ENCODE data around the gene MELTF. TPM values are rescaled to one million over a fixed set of nuclear protein-coding genes. Genes with fewer than 3 reads are reported as not detected.

The MELTF gene
- total and polyA plus RNA-seq, 2 experiments from 2014 or later: 74.0 to 121 TPM

DNA sequence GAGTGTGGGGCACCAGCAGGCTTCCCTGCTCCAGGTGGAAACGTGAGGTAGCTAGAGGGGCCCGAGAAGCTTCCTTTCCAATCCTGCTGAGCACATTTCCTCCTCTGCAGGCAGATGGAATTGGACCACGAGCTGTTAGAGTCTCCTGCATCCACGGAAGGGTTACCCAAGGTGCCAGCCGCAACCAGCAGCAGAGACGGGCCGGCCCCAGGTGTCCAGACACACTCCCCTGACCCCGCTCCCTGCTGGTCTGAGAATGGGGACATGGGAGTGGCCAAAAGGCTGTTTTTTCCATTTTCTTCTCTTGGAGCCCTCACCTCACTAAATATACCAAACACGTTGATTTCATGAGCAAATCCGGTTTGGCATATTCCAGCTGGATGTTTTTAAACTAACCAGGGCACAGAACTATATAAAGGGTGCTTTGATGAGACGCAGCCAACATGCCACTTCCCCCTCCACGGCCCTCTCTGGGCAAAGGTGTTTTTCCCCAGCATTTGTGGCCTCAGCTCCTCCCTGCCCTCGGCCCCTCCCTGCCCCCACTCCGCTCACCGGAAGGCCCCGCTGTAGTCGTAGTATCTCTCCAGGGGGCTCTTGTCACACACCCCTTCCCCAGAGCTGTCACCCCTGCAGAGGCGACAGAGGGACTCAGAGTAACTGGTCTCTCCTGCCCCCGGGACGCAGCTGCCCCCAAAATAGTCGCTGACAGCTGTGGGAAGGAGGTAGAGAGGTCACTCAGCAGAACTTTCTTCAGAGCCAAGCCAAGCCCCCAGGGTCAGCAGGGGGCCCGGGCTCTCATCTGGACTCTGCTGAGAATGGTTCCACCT lies 7.0 kb downstream of the MELTF start:
- WGBS (ENCODE audit: low lambda C conversion rate, missing lambda C conversion rate): 50% methylated on average over 22 of the region's 22 CpGs
- H3K36me3 ChIP-seq (replicated peaks; ENCODE audit: insufficient read depth, low read depth): no peaks in the 10 kb centered on the region
- no peaks in the 10 kb centered on the region for H3K79me2 ChIP-seq
- H3K27me3 ChIP-seq: no peaks in the 10 kb centered on the region
- no peak overlapping the region for H3K27ac ChIP-seq
- H2AFZ ChIP-seq: no peak overlapping the region
- H3K4me1 ChIP-seq (ENCODE audit: insufficient read depth): no peaks in the 10 kb centered on the region
- H3K9me2 ChIP-seq (replicated peaks; ENCODE audit: insufficient read depth): no peaks in the 10 kb centered on the region
- H4K20me1 ChIP-seq (ENCODE audit: insufficient read depth, poor library complexity, severe bottlenecking): no peaks in the 10 kb centered on the region
- no peak for DNase-seq (ENCODE audit: low spot score)
- no peak overlapping the region for H3K4me3 ChIP-seq
- no peaks in the 10 kb centered on the region for H3K9me3 ChIP-seq (ENCODE audit: low read depth)
- no peak overlapping the region for H3K4me2 ChIP-seq
- TF ChIP-seq EZH2phosphoT487 (IDR thresholded peaks at IDR 0.05; ENCODE audit: low read depth, severe bottlenecking, unreplicated experiment) (no peak), EZH2 (IDR thresholded peaks at IDR 0.05; ENCODE audit: borderline replicate concordance) (no peak)
- TF ChIP-seq, protein P1, sequence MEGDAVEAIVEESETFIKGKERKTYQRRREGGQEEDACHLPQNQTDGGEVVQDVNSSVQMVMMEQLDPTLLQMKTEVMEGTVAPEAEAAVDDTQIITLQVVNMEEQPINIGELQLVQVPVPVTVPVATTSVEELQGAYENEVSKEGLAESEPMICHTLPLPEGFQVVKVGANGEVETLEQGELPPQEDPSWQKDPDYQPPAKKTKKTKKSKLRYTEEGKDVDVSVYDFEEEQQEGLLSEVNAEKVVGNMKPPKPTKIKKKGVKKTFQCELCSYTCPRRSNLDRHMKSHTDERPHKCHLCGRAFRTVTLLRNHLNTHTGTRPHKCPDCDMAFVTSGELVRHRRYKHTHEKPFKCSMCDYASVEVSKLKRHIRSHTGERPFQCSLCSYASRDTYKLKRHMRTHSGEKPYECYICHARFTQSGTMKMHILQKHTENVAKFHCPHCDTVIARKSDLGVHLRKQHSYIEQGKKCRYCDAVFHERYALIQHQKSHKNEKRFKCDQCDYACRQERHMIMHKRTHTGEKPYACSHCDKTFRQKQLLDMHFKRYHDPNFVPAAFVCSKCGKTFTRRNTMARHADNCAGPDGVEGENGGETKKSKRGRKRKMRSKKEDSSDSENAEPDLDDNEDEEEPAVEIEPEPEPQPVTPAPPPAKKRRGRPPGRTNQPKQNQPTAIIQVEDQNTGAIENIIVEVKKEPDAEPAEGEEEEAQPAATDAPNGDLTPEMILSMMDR (IDR thresholded peaks at IDR 0.05; ENCODE audit: poor library complexity): no peak

DNA sequence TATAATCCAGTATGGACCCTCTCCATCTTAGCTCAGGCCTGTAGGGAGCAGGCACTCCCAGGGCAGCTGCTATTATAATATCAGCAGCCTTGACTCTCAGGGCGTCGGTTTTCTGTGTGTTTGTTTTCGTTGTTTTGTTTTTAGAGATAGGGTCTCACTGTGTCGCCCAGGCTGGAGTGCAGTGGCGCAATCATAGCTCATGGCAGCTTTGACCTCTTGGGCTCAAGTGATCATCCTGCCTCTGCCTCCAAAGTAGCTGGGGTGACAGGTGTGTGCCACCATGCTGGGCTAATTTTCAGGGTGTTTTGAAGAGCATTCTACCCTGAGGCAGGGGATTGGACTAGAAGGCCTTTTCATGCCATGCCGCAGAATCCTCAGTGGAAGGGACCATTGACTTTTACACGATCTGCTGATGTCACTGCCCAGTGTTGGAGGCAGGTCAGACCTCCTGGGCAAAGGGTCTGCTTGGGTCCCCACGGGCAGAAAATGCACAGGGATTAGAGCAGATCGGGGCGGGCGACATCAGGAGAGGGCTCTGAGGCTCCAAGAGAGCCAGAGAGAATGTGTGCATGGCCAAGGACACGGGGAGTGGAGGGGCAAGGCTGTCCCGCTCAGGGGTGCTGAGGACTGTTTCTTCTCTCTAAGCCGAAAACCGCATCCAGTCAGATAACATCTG lies 7.8 kb downstream of the MELTF start:
- H3K27ac ChIP-seq: no peak overlapping the region
- H3K27me3 ChIP-seq: no peaks in the 10 kb centered on the region
- no peak overlapping the region for H2AFZ ChIP-seq
- no peaks in the 10 kb centered on the region for H3K79me2 ChIP-seq
- WGBS (ENCODE audit: low lambda C conversion rate, missing lambda C conversion rate): 77% methylated on average over 15 of the region's 15 CpGs
- DNase-seq (ENCODE audit: low spot score): no peak
- H3K4me3 ChIP-seq: no peak overlapping the region
- H3K9me3 ChIP-seq (ENCODE audit: low read depth): no peaks in the 10 kb centered on the region
- no peaks in the 10 kb centered on the region for H3K9me2 ChIP-seq (replicated peaks; ENCODE audit: insufficient read depth)
- TF ChIP-seq EZH2phosphoT487 (IDR thresholded peaks at IDR 0.05; ENCODE audit: low read depth, severe bottlenecking, unreplicated experiment): no peak
- TF ChIP-seq EZH2 (IDR thresholded peaks at IDR 0.05; ENCODE audit: borderline replicate concordance): no peak
- TF ChIP-seq, protein P1 (IDR thresholded peaks at IDR 0.05; ENCODE audit: poor library complexity): no peak
- no peaks in the 10 kb centered on the region for H3K36me3 ChIP-seq (replicated peaks; ENCODE audit: insufficient read depth, low read depth)
- H3K4me1 ChIP-seq (ENCODE audit: insufficient read depth): no peaks in the 10 kb centered on the region
- H4K20me1 ChIP-seq (ENCODE audit: insufficient read depth, poor library complexity, severe bottlenecking): no peaks in the 10 kb centered on the region
- no peak overlapping the region for H3K4me2 ChIP-seq

DNA sequence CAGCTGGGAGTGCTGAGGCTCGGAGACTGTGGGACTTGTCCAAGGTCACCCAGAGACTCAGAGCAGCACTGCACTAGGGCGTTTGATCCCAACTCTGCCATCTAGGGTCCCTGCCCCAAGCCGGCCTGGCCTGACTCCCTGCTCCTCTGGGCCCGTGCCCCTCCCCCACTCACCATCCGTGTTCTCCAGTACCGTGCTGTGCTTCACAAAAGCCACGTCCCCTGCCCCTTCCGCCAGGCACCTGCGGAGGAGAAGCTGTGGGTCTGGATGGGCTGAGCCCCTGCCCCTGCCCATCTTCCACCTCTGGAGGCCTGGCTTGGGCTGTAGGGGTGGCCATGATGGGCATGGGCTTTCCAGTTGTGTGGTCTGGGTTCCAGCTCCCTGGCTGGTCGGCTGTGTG lies 8.4 kb downstream of the MELTF start:
- H2AFZ ChIP-seq: no peak overlapping the region
- DNase-seq (ENCODE audit: low spot score): no peak

More for the DNA sequence above, 8.4 kb downstream of the MELTF start:
- Histone ChIP-seq H3K9me2 (replicated peaks; ENCODE audit: insufficient read depth) (no peaks in the 10 kb centered on the region), H3K9me3 (ENCODE audit: low read depth) (no peaks in the 10 kb centered on the region), H3K4me1 (ENCODE audit: insufficient read depth) (no peaks in the 10 kb centered on the region), H3K4me3 (no peak overlapping the region), H4K20me1 (ENCODE audit: insufficient read depth, poor library complexity, severe bottlenecking) (no peaks in the 10 kb centered on the region), H3K4me2 (no peak overlapping the region), H3K79me2 (no peaks in the 10 kb centered on the region), H3K27ac (no peak overlapping the region), H3K36me3 (replicated peaks; ENCODE audit: insufficient read depth, low read depth) (no peaks in the 10 kb centered on the region), H3K27me3 (no peaks in the 10 kb centered on the region)
- TF ChIP-seq, protein P1 (IDR thresholded peaks at IDR 0.05; ENCODE audit: poor library complexity): no peak
- 52% methylated on average over 10 of the region's 10 CpGs for WGBS (ENCODE audit: low lambda C conversion rate, missing lambda C conversion rate)

Data from hepatocyte (in vitro differentiated cells).